Measurements from ENCODE around the gene JAGN1.

GRCh38 chr3:9867106-9867505 is 23.3 kb upstream of the JAGN1 start:
- TF ChIP-seq CTCF (IDR thresholded peaks at IDR 0.05) (no peak), POLR2A (IDR thresholded peaks at IDR 0.05) (no peak), EP300 (IDR thresholded peaks at IDR 0.05) (no peak), POLR2AphosphoS5 (IDR thresholded peaks at IDR 0.05) (no peak)

All from suprapubic skin (tissue), 4 donors.